ENCODE results near the gene CLNK. TPM values are rescaled to one million over a fixed set of nuclear protein-coding genes. Genes with fewer than 3 reads are reported as not detected.

Gene CLNK
- total RNA-seq, 2 experiments from 2014 or later: 2.0 TPM; not detected in 1

- intact Hi-C loops (cut with micrococcal nuclease; ENCODE audit: unreplicated experiment): no loop called here
- CTCF ChIA-PET (ENCODE audit: unreplicated experiment): interaction anchor here (1.6 kb wide), 1 partner anchor 14 kb away, joined by 4 read pairs; no protein-coding TSS in a partner anchor
- Histone ChIP-seq H3K9me2 (ENCODE audit: insufficient read depth, low read length) (no peaks in the 10 kb centered on the region), H3K4me2 (ENCODE audit: low read length) (no peak overlapping the region), H3K79me2 (ENCODE audit: insufficient read depth, low read depth, low read length) (no peaks in the 10 kb centered on the region), H3K4me1 (ENCODE audit: insufficient read depth, low read length, poor library complexity, severe bottlenecking) (no peaks in the 10 kb centered on the region), H3K9me3 (ENCODE audit: low read length) (no peaks in the 10 kb centered on the region), H2AFZ (ENCODE audit: low read length) (no peak overlapping the region), H3K4me3 (ENCODE audit: low read depth, low read length, poor library complexity, severe bottlenecking) (no peak overlapping the region), H3K27ac (ENCODE audit: low read depth, low read length, poor library complexity, severe bottlenecking) (no peak overlapping the region), H3K36me3 (ENCODE audit: insufficient read depth, low read length) (no peaks in the 10 kb centered on the region), H4K20me1 (ENCODE audit: insufficient read depth, low read length) (no peaks in the 10 kb centered on the region)
- POLR2A ChIA-PET: no interaction called here
- TF ChIP-seq EZH2phosphoT487 (IDR thresholded peaks at IDR 0.05; ENCODE audit: borderline replicate concordance, low read depth, low read length) (no peak), CTCF (conservative IDR thresholded peaks at IDR 0.05; ENCODE audit: low read length) (no peak)
- BruUV-seq (replicated peaks): no TSS peak
- DNase-seq (ENCODE audit: low spot score): no peak
Measured at GRCh38 chr4:10590896-10591295, 93.7 kb downstream of the CLNK start.

GRCh38 chr4:10589799-10590198, 94.8 kb downstream of the CLNK start:
- intact Hi-C loops (cut with micrococcal nuclease; ENCODE audit: unreplicated experiment): loop anchor here (10.0 kb wide), 2 partner anchors 305 to 835 kb away; partner anchors contain the start of gene HS3ST1
- ChIA-PET CTCF (ENCODE audit: unreplicated experiment) (no interaction called here), POLR2A (interaction anchor here (0.5 kb wide), 1 partner anchor 684 kb away, joined by 4 read pairs; no protein-coding TSS in a partner anchor)
- DNase-seq (ENCODE audit: low spot score): no peak
- Histone ChIP-seq H3K79me2 (ENCODE audit: insufficient read depth, low read depth, low read length) (no peaks in the 10 kb centered on the region), H3K4me3 (ENCODE audit: low read depth, low read length, poor library complexity, severe bottlenecking) (no peak overlapping the region), H3K27ac (ENCODE audit: low read depth, low read length, poor library complexity, severe bottlenecking) (no peak overlapping the region), H3K9me2 (ENCODE audit: insufficient read depth, low read length) (no peaks in the 10 kb centered on the region), H3K4me2 (ENCODE audit: low read length) (no peak overlapping the region), H3K4me1 (ENCODE audit: insufficient read depth, low read length, poor library complexity, severe bottlenecking) (no peaks in the 10 kb centered on the region), H3K9me3 (ENCODE audit: low read length) (no peaks in the 10 kb centered on the region), H3K36me3 (ENCODE audit: insufficient read depth, low read length) (no peaks in the 10 kb centered on the region), H2AFZ (ENCODE audit: low read length) (no peak overlapping the region), H4K20me1 (ENCODE audit: insufficient read depth, low read length) (no peaks in the 10 kb centered on the region)
- BruUV-seq (replicated peaks): no TSS peak
- TF ChIP-seq CTCF (conservative IDR thresholded peaks at IDR 0.05; ENCODE audit: low read length): no peak
- TF ChIP-seq EZH2phosphoT487 (IDR thresholded peaks at IDR 0.05; ENCODE audit: borderline replicate concordance, low read depth, low read length): no peak

GRCh38 chr4:10589321-10589720, 95.2 kb downstream of the CLNK start:
- Histone ChIP-seq H2AFZ (ENCODE audit: low read length) (no peak overlapping the region), H3K9me2 (ENCODE audit: insufficient read depth, low read length) (no peaks in the 10 kb centered on the region), H3K9me3 (ENCODE audit: low read length) (no peaks in the 10 kb centered on the region), H3K27ac (ENCODE audit: low read depth, low read length, poor library complexity, severe bottlenecking) (no peak overlapping the region), H3K79me2 (ENCODE audit: insufficient read depth, low read depth, low read length) (no peaks in the 10 kb centered on the region), H3K4me3 (ENCODE audit: low read depth, low read length, poor library complexity, severe bottlenecking) (no peak overlapping the region), H3K4me1 (ENCODE audit: insufficient read depth, low read length, poor library complexity, severe bottlenecking) (no peaks in the 10 kb centered on the region), H3K36me3 (ENCODE audit: insufficient read depth, low read length) (no peaks in the 10 kb centered on the region), H3K4me2 (ENCODE audit: low read length) (no peak overlapping the region), H4K20me1 (ENCODE audit: insufficient read depth, low read length) (no peaks in the 10 kb centered on the region)
- ChIA-PET CTCF (ENCODE audit: unreplicated experiment) (no interaction called here), POLR2A (no interaction called here)
- DNase-seq (ENCODE audit: low spot score): no peak
- no TSS peak for BruUV-seq (replicated peaks)
- intact Hi-C loops (cut with micrococcal nuclease; ENCODE audit: unreplicated experiment): loop anchor here (10.0 kb wide), 2 partner anchors 305 to 835 kb away; partner anchors contain the start of gene HS3ST1
- no peak for TF ChIP-seq EZH2phosphoT487 (IDR thresholded peaks at IDR 0.05; ENCODE audit: borderline replicate concordance, low read depth, low read length)
- TF ChIP-seq CTCF (conservative IDR thresholded peaks at IDR 0.05; ENCODE audit: low read length): no peak

All from OCI-LY7 (cell line).